Activated CD4-positive, CD25-positive, alpha-beta regulatory T cell treated with anti-CD3 and anti-CD28 coated beads, Interleukin-2, amount 50 U/mL, for 24 hours (primary cell): ENCODE data around the gene USP12.
"Not testable (repeated sequence)": the region's sequence is repeated elsewhere in the genome, so short reads cannot be mapped to it uniquely, and the experiment has no call there.

Experiments used
- ATAC-seq, 2 donors: fragments of 150-1000 bp; cut with Tn5 transposase; one replicate each; pipeline ENCODE4 v1.10.0; 2021; ENCODE audit warnings: mild to moderate bottlenecking in 1 of 2, moderate library complexity in 1 of 2

Gene USP12

DNA sequence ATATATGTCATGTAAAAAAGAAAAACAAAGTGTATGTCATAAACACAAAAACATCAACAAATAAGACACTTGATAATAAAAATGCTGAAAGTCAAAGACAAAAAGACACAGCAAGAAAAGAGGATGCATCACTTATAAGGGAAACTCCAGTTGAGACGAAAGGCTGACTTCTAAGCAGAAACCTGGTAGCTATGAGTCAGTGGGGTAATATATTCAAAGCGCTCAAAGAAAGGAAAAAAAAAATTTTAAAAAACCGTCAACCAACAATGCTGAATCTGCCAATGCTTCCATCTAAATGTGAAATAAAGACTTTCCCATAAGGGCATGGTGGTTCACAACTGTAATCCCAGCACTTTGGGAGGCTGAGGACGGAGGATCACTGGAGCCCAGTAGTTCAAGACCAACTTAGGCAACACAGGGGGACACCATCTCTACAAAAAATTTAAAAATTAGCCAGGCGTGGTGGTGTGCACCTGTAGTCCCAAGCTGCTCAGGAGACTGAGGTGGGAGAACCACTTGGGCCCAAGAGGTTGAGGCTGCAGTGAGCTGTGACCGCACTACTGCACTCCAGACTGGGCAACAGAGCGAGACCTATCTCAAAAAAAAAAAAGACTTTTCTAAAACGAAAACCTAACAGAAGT, 24.0 kb downstream of the USP12 start:
- ATAC-seq = peak; percentile 90

GRCh38 chr13:27141746-27142145, 29.9 kb downstream of the USP12 start:
- ATAC-seq = no peak

DNA sequence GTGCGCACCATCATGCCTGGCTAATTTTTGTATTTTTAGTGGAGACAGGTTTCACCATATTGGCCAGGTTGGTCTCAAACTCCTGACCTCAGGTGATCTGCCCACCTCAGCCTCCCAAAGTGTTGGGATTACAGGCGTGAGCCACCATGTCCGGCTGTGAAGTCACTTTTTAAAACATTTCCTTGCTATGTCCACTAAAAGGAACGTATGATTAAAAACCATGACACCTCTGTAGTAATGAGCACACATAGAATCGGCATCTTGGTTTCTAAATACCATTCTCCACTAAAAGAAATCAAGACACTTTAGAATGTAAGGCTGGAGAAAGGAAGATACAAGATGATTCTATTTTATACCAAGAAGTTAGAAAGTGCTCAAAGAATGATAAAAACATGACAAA, 30.5 kb downstream of the USP12 start:
- not testable (repeated sequence) for ATAC-seq

GRCh38 chr13:27140060-27140459, 31.6 kb downstream of the USP12 start:
- ATAC-seq = no peak

DNA sequence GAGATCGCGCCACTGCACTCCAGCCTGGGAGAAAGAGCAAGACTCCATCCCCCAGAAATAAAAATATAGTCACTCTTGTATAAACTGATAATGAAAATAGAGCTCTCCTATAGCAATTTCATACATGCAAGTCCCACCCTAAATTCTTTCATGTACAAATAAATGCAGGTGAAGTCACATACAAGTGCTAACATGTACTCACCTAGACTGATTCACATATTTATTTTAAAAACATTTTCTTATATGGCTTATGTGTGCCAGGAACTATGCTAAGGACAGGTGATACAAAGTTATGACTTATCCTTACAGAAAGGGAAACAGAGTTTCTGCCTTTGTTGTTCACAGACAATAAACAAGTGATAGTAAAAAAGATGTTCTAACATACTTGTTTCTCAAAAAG, 32.0 kb downstream of the USP12 start:
- no peak for ATAC-seq

DNA sequence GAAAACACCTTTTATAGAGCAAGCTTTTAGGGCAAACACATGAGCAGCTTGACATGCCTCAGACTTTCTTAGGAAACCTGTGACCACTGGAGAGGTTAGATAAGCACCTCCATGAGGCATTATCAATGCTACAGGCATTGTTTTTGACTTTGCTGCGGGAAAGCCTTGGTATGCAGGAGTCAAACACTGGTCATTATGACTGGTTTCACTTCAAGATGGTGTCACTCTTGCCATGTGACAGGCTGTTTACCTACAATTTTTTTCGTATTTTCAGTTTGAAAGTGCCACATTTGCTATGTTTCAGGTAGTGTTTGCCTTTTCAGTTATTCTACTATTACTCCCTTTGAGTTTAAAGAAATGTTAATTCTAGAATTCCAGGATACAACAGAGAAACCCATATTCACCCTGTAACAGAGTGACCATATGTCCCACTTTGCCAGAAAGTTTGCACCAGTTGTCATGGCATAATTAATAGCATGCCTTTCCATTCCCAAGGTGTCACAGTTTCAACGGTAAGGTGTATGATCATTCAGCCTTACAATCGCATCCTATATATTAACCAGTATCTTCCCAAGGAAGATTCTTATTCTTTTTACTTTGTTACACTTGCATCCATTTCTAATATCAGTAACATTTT, 33.0 kb downstream of the USP12 start:
- ATAC-seq = peak; percentile 55 to 80

- ATAC-seq = no peak
Observed at GRCh38 chr13:27137759-27138158, 33.9 kb downstream of the USP12 start.

DNA sequence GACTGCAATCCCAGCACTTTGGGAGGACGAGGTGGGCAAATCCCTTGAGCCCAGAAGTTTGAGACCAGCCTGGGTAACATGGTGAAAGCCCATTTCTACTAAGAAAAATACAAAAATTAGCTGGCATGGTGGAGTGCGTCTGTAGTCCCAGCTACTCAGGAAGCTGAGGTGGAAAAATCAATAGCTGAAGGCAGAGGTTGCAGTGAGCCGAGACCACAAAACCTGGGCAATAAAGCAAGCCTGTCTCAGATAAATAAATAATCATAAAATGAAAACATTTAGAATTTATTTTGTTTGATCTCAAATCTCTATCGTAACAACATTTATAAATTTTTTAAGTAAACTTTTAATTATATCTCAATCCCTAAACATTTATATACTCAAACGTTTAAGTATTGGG, 36.6 kb downstream of the USP12 start:
- ATAC-seq = no peak

DNA sequence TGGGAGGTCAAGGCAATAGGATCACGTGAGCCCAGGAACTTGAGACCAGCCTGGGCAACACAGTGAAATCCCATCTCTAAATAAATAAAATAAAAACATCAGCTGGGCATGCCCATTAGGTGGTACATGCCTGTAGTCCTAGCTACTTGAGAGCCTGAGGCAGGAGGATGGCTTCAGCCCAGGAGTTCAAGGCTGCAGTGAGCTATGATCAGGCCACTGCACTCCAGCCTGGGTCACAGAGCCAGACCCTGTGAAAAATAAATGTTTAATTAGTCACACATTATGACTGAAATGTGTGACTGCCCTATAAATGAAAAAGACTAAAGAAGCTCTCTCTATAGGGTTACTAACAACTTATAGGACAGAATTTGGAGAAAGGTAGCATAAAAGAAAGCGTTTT, 37.7 kb downstream of the USP12 start:
- ATAC-seq = no peak

DNA sequence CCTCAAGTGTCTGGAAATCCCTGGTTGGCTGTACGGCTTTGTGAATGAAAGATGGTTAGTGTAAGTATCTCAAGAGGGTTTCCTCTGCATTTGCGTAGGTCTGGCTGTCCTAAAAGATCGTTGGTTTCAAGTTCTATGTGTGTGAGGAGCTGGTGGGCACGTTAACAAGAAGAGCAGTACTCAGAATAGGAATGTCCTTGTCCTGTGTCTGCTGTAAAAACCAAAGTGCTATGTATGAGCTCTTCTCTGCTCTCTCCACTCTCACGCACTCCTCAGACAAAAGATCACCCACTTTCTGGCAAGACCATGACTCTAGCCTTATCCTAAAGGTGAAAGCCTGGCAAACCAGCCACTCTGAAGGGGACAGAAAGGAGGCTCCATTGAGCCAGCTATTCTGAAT, 39.1 kb downstream of the USP12 start:
- peak; percentile 47 to 50 for ATAC-seq

- ATAC-seq = no peak
Observed at GRCh38 chr13:27131906-27132305, 39.7 kb downstream of the USP12 start.

GRCh38 chr13:27130979-27131623, 40.5 kb downstream of the USP12 start:
- ATAC-seq = peak; percentile 88 to 91

DNA sequence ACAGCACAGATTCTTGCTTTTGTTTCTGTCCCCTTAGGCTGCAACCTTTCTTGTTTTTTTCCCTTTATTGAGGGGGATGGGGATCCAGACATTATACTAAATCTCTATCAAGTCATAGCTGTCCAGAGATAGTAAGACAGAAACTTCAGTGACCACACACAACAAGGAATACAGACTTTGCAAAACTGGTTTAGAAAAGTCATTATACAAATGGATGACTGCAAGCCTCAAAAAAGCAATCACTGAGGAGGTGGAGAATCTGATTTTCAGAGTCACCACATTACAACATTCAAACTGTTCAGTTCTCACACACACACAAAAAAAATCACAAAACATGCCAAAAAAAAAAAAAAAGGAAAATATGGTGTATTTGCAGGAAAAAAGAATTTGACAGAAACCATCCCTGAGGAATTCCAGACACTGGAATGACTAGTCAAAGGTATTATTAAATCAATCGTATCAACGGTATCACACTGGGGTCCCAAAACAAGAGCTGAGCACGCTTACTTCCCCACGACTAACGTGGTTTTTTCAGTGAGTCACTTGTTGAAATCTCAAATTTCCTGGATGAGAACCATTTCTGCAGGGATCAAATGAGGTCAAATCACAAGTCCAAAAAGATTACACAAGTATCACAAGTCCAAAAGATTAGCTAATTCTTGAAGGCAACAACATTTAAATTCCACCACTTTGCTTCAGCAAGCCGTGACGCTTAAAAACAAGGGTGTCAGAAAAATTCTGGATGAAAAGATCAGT, 41.2 kb downstream of the USP12 start:
- no peak for ATAC-seq

DNA sequence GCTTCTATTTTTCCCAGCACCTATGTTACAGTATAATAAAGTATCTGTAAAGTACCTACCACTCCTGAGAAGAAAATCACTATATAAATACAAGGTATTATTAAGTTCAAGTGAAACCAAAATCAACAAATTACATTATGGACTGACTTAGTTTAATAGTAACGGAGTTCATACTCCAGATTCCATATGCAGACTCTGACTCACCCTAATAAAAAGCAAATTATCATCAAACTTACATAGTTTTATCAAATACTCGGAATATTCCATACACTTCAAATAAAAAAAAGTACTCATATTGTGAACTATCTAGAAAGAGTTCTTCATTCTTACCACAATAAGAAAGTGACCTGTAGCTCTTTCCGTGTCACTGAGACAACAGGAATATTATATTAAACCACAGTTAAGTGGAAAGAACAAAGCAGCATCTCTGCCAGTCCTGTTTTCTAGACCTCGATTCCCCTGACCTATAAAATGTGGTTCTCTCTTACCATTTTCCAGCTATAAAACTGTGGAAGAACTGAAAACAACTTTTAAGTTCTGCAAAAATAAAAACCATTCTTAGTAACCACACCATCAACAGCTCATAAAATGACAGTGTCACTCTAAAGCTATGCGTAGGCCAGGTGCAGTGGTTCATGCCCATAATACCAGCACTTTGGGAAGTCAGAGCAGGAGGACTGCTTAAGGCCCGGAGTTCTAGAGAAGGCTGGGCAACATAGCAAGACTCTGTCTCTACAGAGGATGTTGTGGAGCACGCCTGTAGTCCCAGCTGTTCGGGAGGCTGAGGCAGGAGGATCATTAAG, 42.6 kb downstream of the USP12 start:
- no peak for ATAC-seq

DNA sequence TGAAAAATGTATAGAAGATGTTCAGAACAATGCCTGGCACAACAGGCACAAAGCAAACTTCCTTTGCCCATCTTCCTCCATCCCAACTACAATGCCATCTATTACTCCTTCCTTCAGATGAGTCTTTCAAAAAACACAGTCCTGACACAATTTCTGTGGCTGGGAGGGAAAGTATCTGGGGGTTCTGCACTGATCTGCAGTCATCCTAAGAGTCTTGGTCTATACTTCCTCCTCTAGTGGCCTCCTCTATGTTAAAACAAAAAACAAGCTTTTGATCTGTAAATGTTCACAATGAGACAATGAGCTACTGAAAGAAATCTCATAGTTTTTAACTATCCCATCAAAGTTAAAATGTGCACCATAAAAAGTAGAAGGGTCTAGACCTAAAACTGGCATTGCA, 44.8 kb downstream of the USP12 start:
- no peak for ATAC-seq

DNA sequence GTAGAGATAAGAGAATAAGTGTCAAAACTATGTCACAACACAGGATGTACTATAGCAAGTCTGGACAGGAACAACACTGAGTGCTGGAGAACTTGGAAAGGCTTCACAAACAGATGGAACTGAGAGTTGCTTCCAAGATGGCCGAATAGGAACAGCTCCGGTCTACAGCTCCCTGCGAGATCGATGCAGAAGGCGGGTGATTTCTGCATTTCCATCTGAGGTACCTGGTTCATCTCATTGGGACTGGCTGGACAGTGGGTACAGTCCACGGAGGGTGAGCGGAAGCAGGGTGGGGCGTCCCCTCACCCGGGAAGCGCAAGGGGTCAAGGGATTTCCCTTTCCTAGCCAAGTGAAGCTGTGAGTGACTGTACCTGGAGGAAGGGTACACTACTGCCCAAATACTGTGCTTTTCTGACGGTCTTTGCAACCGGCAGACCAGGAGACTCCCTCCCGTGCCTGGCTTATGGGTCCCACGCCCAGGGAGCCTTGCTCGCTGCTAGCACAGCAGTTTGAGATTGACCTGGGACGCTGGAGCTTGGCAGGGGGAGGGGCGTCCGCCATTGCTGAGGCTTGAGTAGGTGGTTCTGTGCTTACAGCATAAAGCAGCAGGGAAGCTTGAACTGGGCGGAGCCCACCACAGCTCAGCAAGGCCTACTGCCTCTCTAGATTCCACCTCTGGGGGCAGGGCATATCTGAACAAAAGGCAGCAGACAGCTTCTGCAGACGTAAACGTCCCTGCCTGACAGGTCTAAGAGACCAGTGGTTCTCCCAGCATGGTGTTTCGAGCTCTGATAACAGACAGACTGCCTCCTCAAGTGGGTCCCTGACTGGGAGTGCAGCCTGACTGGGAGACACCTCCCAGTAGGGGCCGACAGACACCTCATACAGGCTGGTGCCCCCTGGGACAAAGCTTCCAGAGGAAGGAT, 46.0 kb downstream of the USP12 start:
- ATAC-seq = no peak

- no peak for ATAC-seq
Observed at GRCh38 chr13:27124571-27124970, 47.0 kb downstream of the USP12 start.

DNA sequence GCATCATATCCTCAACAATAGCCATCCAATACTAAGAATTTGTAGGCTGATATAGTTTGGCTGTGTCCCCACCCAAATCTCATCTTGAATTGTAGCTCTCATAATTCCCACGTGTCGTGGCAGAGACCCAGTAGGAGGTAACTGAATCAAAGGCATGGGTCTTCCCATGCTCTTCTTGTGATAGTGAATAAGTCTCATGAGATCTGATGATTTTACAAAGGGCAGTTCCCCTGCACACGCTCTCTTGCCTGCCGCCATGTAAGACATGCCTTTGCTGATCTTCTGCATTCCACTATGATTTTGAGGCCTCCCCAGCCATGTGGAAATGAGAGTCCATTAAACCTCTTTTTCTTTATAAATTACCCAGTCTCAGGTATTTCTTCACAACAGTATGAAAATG, 48.2 kb downstream of the USP12 start:
- ATAC-seq = not testable (repeated sequence)

- ATAC-seq = peak; percentile 44 to 47
Observed at GRCh38 chr13:27122036-27122435, 49.6 kb downstream of the USP12 start.

GRCh38 chr13:27120811-27121210, 50.8 kb downstream of the USP12 start:
- no peak for ATAC-seq

DNA sequence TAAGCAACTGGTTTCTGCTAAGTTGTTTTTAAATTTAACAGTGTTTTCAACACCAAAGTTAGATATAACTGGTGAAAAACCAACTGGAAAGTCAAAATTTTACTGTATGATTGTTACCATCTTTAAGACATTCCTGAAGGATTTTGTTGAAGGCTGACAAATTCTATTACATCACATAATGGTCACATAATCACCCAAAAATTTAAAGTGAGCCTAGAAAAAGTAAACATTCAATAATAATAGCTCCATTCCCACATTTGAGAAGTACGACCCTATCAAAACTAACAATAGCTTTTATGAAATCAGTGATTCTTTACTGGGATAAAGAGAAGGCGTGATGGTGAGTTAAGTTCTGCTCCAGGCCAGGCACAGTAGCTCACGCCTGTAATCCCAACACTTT, 51.6 kb downstream of the USP12 start:
- no peak for ATAC-seq
